Kidney (tissue), 14 donors: ENCODE data around the gene DTX1. TPM values are rescaled to one million over a fixed set of nuclear protein-coding genes. Genes with fewer than 3 reads are reported as not detected.

Source experiments
- DNase-seq, 5 donors: peaks; one replicate each; pipeline ENCODE4 v3.0.0-alpha.2; 2013 to 2020
- FAIRE-seq: peaks from 2 replicates; lab custom pipeline; 2012; peaks lifted over from hg19 to GRCh38; lab: Jason Lieb, UNC
- H3K27ac ChIP-seq, 2 donors: one replicate each; pipeline ENCODE4 v1.7.0; 2013; ENCODE audit warnings: low read depth in 2 of 2, low read length in 2 of 2, inconsistent platforms in 1 of 2
- H3K27me3 ChIP-seq: one replicate; pipeline ENCODE4 v1.7.1; 2013; ENCODE audit warnings: low read length, inconsistent platforms; ENCODE audit not compliant: control insufficient read depth, insufficient read depth
- H3K36me3 ChIP-seq, 3 donors: one replicate each; pipeline versions ENCODE4 v1.7.0 to v1.7.1; 2013; ENCODE audit warnings: low read length in 3 of 3, control low read depth in 1 of 3, inconsistent platforms in 1 of 3; ENCODE audit not compliant: insufficient read depth in 3 of 3, control insufficient read depth in 2 of 3
- H3K4me1 ChIP-seq, 3 donors: one replicate each; pipeline versions ENCODE4 v1.7.0 to v1.7.1; 2013; ENCODE audit warnings: low read length in 3 of 3, inconsistent platforms in 1 of 3, low read depth in 1 of 3; ENCODE audit not compliant: control insufficient read depth in 2 of 3, insufficient read depth in 2 of 3
- H3K4me3 ChIP-seq, 3 donors: one replicate each; pipeline versions ENCODE4 v1.7.0 to v1.8.1; 2013; ENCODE audit warnings: low read length in 3 of 3, control low read depth in 1 of 3, inconsistent platforms in 1 of 3
- H3K9ac ChIP-seq, 3 donors: one replicate each; pipeline versions ENCODE4 v1.7.0 to v1.7.1; 2013; ENCODE audit warnings: low read length in 3 of 3, control low read depth in 1 of 3, inconsistent platforms in 1 of 3
- H3K9me3 ChIP-seq, 3 donors: one replicate each; pipeline versions ENCODE4 v1.7.0 to v1.7.1; 2013; ENCODE audit warnings: low read length in 3 of 3, control low read depth in 1 of 3, inconsistent platforms in 1 of 3; ENCODE audit not compliant: control insufficient read depth in 2 of 3, insufficient read depth in 1 of 3
- intact Hi-C: fragments of 100-400 bp; cut with DNase I; formaldehyde crosslinking; loops from one replicate; pipeline ENCODE4 v1.11.1; 2022
- polyA plus RNA-seq: library from polyadenylated mRNA; stranded (reverse); fragments of 350-450 nt; fragmentation: Illumina TruSeq; extraction: RNeasy Lipid Tissue Mini Kit (QIAGEN cat#74804); gene quantifications from one replicate; pipeline ENCODE4 v1.2.3, GENCODE V29; 2014; ENCODE audit warnings: low read depth, low replicate concordance; ENCODE audit not compliant: insufficient read depth
- total RNA-seq: library from RNA; stranded (reverse); fragmentation: NEBNext Ultra II Directional; extraction: Animal tissue kit (Norgen Biotek cat#: 25700); gene quantifications from one replicate; pipeline ENCODE4 v1.2.1, GENCODE V29; 2021
- TF ChIP-seq, protein P1 (sequence below): IDR thresholded peaks from 3 replicates; pipeline ENCODE4 v1.5.1; 2012; ENCODE audit warnings: mild to moderate bottlenecking, moderate library complexity, borderline replicate concordance; ENCODE audit not compliant: insufficient read depth; ENCODE audit errors: extremely low read depth
- donor health status: control.
- donor health status: control.
- donor health status: control.
- donor health status: control.
- donor health status: control.
- donor health status: DM: yes; HTN: yes; CAD: no.
- donor health status: Normal renal cell carcinoma (clear cell type).

The DTX1 gene
- total and polyA plus RNA-seq, 2 donors from 2014 or later, result 4.9 to 7.3 TPM

DNA sequence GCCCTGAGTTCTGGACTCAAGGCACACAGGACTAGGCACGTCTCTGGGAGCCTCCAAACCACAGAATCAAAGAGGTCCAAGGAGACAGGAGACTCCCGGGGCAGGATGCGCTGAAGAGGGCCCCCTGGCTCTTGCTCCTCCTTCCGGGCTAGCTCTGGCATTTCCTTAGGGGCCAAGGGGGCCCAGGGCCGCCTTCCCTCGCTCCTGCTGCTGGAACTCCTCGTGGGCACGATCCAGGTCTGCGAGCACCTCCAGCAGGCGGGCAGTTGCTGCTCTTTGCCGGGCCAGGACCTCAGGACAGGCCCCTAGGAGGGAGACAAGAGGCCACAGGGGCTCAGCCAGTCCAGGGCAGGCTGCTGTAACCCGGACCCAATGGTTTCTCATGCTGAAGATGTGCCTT lies 43.2 kb downstream of the DTX1 start:
- H3K4me1 ChIP-seq, result peaks cover 0 to 10% (median 0%) of the 10 kb centered on the region in 3 donors
- TF ChIP-seq, protein P1, sequence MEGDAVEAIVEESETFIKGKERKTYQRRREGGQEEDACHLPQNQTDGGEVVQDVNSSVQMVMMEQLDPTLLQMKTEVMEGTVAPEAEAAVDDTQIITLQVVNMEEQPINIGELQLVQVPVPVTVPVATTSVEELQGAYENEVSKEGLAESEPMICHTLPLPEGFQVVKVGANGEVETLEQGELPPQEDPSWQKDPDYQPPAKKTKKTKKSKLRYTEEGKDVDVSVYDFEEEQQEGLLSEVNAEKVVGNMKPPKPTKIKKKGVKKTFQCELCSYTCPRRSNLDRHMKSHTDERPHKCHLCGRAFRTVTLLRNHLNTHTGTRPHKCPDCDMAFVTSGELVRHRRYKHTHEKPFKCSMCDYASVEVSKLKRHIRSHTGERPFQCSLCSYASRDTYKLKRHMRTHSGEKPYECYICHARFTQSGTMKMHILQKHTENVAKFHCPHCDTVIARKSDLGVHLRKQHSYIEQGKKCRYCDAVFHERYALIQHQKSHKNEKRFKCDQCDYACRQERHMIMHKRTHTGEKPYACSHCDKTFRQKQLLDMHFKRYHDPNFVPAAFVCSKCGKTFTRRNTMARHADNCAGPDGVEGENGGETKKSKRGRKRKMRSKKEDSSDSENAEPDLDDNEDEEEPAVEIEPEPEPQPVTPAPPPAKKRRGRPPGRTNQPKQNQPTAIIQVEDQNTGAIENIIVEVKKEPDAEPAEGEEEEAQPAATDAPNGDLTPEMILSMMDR, result no peak
- H3K36me3 ChIP-seq, result no peaks in the 10 kb centered on the region
- no peak overlapping the region for H3K4me3 ChIP-seq
- FAIRE-seq (no peak), DNase-seq (peak in 1 of 5 donors; percentile 64)
- no peaks in the 10 kb centered on the region for H3K27me3 ChIP-seq
- no peak overlapping the region for H3K9ac ChIP-seq
- H3K27ac ChIP-seq, result no peak overlapping the region
- intact Hi-C loops, result no loop called here
- no peaks in the 10 kb centered on the region for H3K9me3 ChIP-seq

- Histone ChIP-seq H3K36me3 (no peaks in the 10 kb centered on the region), H3K27me3 (no peaks in the 10 kb centered on the region), H3K9me3 (no peaks in the 10 kb centered on the region), H3K4me3 (no peak overlapping the region), H3K27ac (no peak overlapping the region), H3K4me1 (peaks cover 0 to 10% (median 0%) of the 10 kb centered on the region in 3 donors), H3K9ac (no peak overlapping the region)
- TF ChIP-seq, protein P1, result no peak
- FAIRE-seq, result no peak
- peak in 1 of 5 donors; percentile 54 for DNase-seq
- intact Hi-C loops, result no loop called here
These were observed 45.2 kb downstream of the DTX1 start for GRCh38 chr12:113101751-113102150.

DNA sequence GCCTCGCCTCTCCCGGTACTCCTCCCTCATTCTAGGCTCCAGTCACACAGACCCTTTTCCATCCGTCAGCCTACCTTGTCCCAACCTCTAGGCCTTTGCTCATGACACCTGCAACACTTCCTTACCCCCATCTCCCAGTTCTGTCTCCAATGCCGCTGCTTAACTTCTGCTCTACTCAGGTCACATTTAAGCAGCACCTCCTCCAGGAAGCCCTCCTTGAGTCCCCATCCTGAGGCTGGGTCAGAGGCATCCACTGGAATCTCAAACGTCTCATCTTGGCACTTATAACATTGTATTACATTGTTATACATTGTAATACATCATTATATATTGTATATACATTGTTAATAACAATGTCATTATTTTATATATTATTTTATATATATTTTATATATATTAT lies 46.3 kb downstream of the DTX1 start:
- no peak overlapping the region for H3K27ac ChIP-seq
- no peak for DNase-seq
- TF ChIP-seq, protein P1, result no peak
- no peak overlapping the region for H3K4me3 ChIP-seq
- no peaks in the 10 kb centered on the region for H3K36me3 ChIP-seq
- no peak overlapping the region for H3K9ac ChIP-seq
- FAIRE-seq, result no peak
- intact Hi-C loops, result no loop called here
- H3K9me3 ChIP-seq, result no peaks in the 10 kb centered on the region
- H3K27me3 ChIP-seq, result no peaks in the 10 kb centered on the region
- H3K4me1 ChIP-seq, result peaks cover 0 to 10% (median 0%) of the 10 kb centered on the region in 3 donors

GRCh38 chr12:113103756-113104450 lies 47.4 kb downstream of the DTX1 start:
- DNase-seq (peak; percentile 61 to 79 (median 76)), FAIRE-seq (no peak)
- H3K4me3 ChIP-seq, result no peak overlapping the region
- no peaks in the 10 kb centered on the region for H3K9me3 ChIP-seq
- TF ChIP-seq, protein P1, result no peak
- intact Hi-C loops, result no loop called here
- H3K27me3 ChIP-seq, result no peaks in the 10 kb centered on the region
- peaks cover 0 to 2% (median 0%) of the 10 kb centered on the region in 3 donors for H3K4me1 ChIP-seq
- H3K9ac ChIP-seq, result no peak overlapping the region
- H3K27ac ChIP-seq, result no peak overlapping the region
- H3K36me3 ChIP-seq, result no peaks in the 10 kb centered on the region
